Measurements from ENCODE around the gene MICAL3.

MICAL3 gene

GRCh38 chr22:17743661-17744411, 280.5 kb downstream of the MICAL3 start:
- TF ChIP-seq OSR1 (CRISPR knock-in tag; IDR thresholded peaks at IDR 0.05) (no peak), TCF4 (CRISPR knock-in tag; IDR thresholded peaks at IDR 0.05; ENCODE audit: borderline replicate concordance) (no peak), ZC3H10 (CRISPR knock-in tag; IDR thresholded peaks at IDR 0.05) (no peak), ARNTL (CRISPR knock-in tag; IDR thresholded peaks at IDR 0.05; ENCODE audit: borderline replicate concordance, low read depth) (no peak), CREB5 (CRISPR knock-in tag; IDR thresholded peaks at IDR 0.05; ENCODE audit: low read depth) (no peak), PPARA (CRISPR knock-in tag; IDR thresholded peaks at IDR 0.05; ENCODE audit: borderline replicate concordance) (no peak), SNAI2 (CRISPR knock-in tag; IDR thresholded peaks at IDR 0.05) (no peak), PATZ1 (CRISPR knock-in tag; IDR thresholded peaks at IDR 0.05; ENCODE audit: borderline replicate concordance) (no peak), ZNF70 (CRISPR knock-in tag; IDR thresholded peaks at IDR 0.05) (no peak)
- ATAC-seq: no peak

- peak; percentile 94 for ATAC-seq
- TF ChIP-seq ZFP3 (CRISPR knock-in tag; IDR thresholded peaks at IDR 0.05) (no peak), CSRNP3 (CRISPR knock-in tag; IDR thresholded peaks at IDR 0.05) (no peak), ZFP30 (CRISPR knock-in tag; IDR thresholded peaks at IDR 0.05) (no peak), ISL1 (CRISPR knock-in tag; IDR thresholded peaks at IDR 0.05) (no peak), CSDC2 (CRISPR knock-in tag; IDR thresholded peaks at IDR 0.05) (no peak)
Measured at GRCh38 chr22:17742527-17742902, 281.8 kb downstream of the MICAL3 start.

GRCh38 chr22:17741866-17742526, 282.4 kb downstream of the MICAL3 start:
- TF ChIP-seq TCF4 (CRISPR knock-in tag; IDR thresholded peaks at IDR 0.05; ENCODE audit: borderline replicate concordance) (no peak), TOX (CRISPR knock-in tag; IDR thresholded peaks at IDR 0.05; ENCODE audit: borderline replicate concordance) (no peak), CSDC2 (CRISPR knock-in tag; IDR thresholded peaks at IDR 0.05) (no peak), ZFP30 (CRISPR knock-in tag; IDR thresholded peaks at IDR 0.05) (no peak), CREB5 (CRISPR knock-in tag; IDR thresholded peaks at IDR 0.05; ENCODE audit: low read depth) (no peak)
- ATAC-seq: peak; percentile 24

GRCh38 chr22:17739196-17739975, 285.0 kb downstream of the MICAL3 start:
- no peak for TF ChIP-seq PPARA (CRISPR knock-in tag; IDR thresholded peaks at IDR 0.05; ENCODE audit: borderline replicate concordance)
- no peak for TF ChIP-seq POU6F1 (CRISPR knock-in tag; IDR thresholded peaks at IDR 0.05; ENCODE audit: borderline replicate concordance, low read depth)
- ATAC-seq: no peak
